Lower lobe of right lung (tissue), 2 donors: Measurements from ENCODE around the gene RAB8A. TPM values are rescaled to one million over a fixed set of nuclear protein-coding genes. Genes with fewer than 3 reads are reported as not detected.

ENCODE experiments used
- ATAC-seq, 2 donors: fragments of 200-7000 bp; cut with Tn5 transposase; one replicate each; pipeline ENCODE4 v1.9.1; 2020 to 2022; ENCODE audit warnings: mild to moderate bottlenecking in 2 of 2, moderate library complexity in 2 of 2
- DNase-seq: peaks from one replicate; pipeline ENCODE4 v3.0.0-alpha.2; 2020
- H3K27ac ChIP-seq: fragments of 200-600 bp; one replicate; pipeline ENCODE4 v1.8.0; 2022
- H3K27me3 ChIP-seq: fragments of 200-600 bp; one replicate; pipeline ENCODE4 v1.8.0; 2022; ENCODE audit warnings: low read depth
- H3K36me3 ChIP-seq: fragments of 200-600 bp; one replicate; pipeline ENCODE4 v1.8.0; 2022; ENCODE audit warnings: mild to moderate bottlenecking
- H3K4me1 ChIP-seq: fragments of 200-600 bp; one replicate; pipeline ENCODE4 v1.8.0; 2022
- H3K4me3 ChIP-seq: fragments of 200-600 bp; one replicate; pipeline ENCODE4 v1.8.0; 2022; ENCODE audit warnings: mild to moderate bottlenecking
- H3K9me3 ChIP-seq: fragments of 200-600 bp; one replicate; pipeline ENCODE4 v1.8.0; 2022
- CTCF ChIP-seq: fragments of 200-600 bp; IDR thresholded peaks from one replicate; pipeline ENCODE4 v1.8.0; 2022; ENCODE audit warnings: antibody characterized with exemption, mild to moderate bottlenecking
- intact Hi-C: fragments of 100-400 bp; cut with DNase I; formaldehyde crosslinking; loops from one replicate; pipeline ENCODE4 v1.11.0; 2022
- total RNA-seq: library from RNA; stranded (reverse); fragmentation: NEBNext Ultra II Directional; extraction: Animal tissue kit (Norgen Biotek cat#: 25700); gene quantifications from one replicate; pipeline ENCODE4 v1.2.1, GENCODE V29; 2021
- donor health status: DM: no; HTN: yes; CAD: no; lungs with severe emphysema.

Gene RAB8A
- total RNA-seq, 1 donor from 2014 or later: 110 TPM

DNA sequence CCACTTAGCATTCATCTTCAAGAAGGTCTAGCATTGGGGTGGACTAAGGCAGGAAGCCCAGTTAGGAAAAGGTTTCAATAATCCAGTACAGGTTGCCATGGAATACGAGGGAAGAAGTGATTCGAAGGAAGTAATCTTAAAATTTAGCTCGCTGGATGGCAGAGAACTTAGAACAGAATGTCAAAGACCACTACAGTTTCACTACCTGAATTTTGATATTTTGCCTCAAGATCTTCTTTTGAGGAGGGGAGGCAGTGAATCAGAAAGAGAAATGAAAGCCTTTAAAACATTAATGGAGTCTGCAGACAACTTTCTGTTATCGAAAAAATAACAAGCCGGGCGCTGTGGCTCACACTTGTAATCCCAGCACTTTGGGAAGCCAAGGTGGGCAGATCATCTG is 7.0 kb upstream of the RAB8A start:
- intact Hi-C loops: no loop called here
- ATAC-seq (no peak), DNase-seq (no peak)
- Histone ChIP-seq H3K9me3 (no peaks in the 10 kb centered on the region), H3K4me1 (peaks cover 5% of the 10 kb centered on the region), H3K36me3 (peaks cover 52% of the 10 kb centered on the region), H3K27me3 (no peaks in the 10 kb centered on the region), H3K27ac (no peak overlapping the region), H3K4me3 (no peak overlapping the region)
- TF ChIP-seq CTCF: no peak

DNA sequence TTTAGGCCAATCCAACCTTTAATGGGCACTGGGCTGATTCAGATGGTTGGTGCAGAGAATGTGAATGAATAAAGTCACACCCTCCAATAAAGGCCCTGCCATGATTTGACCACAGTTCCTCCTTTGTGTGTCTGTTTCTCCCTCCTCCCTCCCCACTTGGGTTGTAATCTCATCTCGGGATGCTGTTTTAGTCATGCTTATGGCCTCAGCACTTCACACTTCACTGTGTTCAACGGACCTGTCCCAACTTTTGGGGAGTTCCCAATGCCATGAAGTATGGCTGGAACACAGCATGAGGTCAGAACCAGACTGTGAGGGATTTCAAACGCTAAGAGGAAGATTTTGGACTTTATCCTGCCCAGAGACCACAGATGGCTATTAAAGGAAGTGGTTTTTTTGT is 5.6 kb upstream of the RAB8A start:
- Histone ChIP-seq H3K4me1 (peaks cover 11% of the 10 kb centered on the region), H3K27ac (peak overlapping the region; percentile 4), H3K36me3 (peaks cover 38% of the 10 kb centered on the region), H3K4me3 (no peak overlapping the region), H3K27me3 (no peaks in the 10 kb centered on the region), H3K9me3 (no peaks in the 10 kb centered on the region)
- intact Hi-C loops: no loop called here
- no peak for DNase-seq
- TF ChIP-seq CTCF: no peak
- ATAC-seq: peak in 1 of 2 donors; percentile 19

DNA sequence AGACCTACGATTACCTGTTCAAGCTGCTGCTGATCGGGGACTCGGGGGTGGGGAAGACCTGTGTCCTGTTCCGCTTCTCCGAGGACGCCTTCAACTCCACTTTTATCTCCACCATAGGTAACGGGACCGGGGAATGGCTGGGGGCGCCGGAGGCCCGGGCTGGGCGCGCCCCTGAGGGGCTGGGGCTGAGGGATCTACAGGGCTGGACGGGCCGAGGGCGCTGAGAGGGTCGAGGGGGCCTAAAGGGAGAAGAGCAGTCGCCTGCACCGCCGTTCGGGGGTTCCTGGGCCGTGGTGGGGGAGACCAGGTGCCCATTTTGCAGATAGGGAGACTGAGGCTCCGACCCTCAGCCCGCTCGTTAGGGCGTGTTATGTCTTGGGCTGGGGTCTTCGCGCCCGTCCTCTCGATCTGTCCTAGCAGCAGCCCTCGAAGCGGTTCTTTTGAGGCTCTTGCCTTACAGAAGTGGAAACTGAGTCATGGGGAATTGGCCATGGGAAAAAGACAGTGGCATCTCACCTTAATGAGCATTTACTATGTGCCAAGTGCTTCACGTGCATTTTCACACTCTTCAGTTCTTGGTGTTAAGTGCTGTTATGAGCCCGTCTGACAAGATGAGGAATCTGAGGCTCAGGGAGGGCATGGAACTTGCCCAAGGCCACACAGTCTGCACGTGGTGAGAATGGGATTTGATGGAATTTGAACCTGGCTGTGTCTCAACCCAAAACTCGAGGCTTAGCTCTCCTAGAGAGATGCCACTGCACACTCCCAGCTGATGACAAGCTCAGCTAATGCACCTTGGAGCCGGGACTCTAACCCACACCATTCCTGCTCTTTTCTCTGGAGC is 442 bp downstream of the RAB8A start:
- TF ChIP-seq CTCF: no peak
- Histone ChIP-seq H3K36me3 (peaks cover 19% of the 10 kb centered on the region), H3K27me3 (no peaks in the 10 kb centered on the region), H3K4me1 (peaks cover 54% of the 10 kb centered on the region), H3K4me3 (peak overlapping the region; percentile 91), H3K9me3 (no peaks in the 10 kb centered on the region), H3K27ac (peak overlapping the region; percentile 92)
- DNase-seq: no peak
- peak; percentile 2 to 11 for ATAC-seq
- intact Hi-C loops: no loop called here

- Histone ChIP-seq H3K4me3 (peak overlapping the region; percentile 91), H3K9me3 (no peaks in the 10 kb centered on the region), H3K36me3 (peaks cover 22% of the 10 kb centered on the region), H3K4me1 (peaks cover 60% of the 10 kb centered on the region), H3K27me3 (no peaks in the 10 kb centered on the region), H3K27ac (peak overlapping the region; percentile 92)
- no peak for TF ChIP-seq CTCF
- intact Hi-C loops: no loop called here
- DNase-seq (no peak), ATAC-seq (no peak)
Observed at GRCh38 chr19:16112778-16113177, 1.1 kb downstream of the RAB8A start.

DNA sequence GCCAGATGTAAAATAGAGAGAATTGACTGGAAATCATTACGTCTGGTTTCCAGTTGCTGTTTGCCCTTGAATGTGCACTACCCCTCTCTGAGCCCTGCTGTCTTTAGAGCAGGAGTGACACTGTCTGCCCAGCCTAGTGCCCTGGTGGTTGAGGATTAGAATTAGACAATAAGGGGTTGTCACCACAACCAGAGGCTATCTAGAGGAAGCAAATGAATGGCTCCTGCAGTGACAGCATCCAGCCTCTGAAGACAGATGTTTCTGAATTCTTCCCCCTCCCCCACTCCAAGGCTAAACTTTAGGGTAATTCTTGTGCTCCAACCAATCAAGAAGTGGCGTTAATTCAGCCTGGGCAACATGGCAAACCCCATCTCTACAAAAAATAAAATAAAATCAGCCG is 2.0 kb downstream of the RAB8A start:
- Histone ChIP-seq H3K27ac (no peak overlapping the region), H3K4me1 (peaks cover 70% of the 10 kb centered on the region), H3K9me3 (no peaks in the 10 kb centered on the region), H3K27me3 (no peaks in the 10 kb centered on the region), H3K36me3 (peaks cover 32% of the 10 kb centered on the region), H3K4me3 (no peak overlapping the region)
- TF ChIP-seq CTCF: no peak
- ATAC-seq: no peak
- no peak for DNase-seq
- intact Hi-C loops: no loop called here
